ENCODE results near the gene SNAI3. TPM values are rescaled to one million over a fixed set of nuclear protein-coding genes. Genes with fewer than 3 reads are reported as not detected.

SNAI3 gene
- total RNA-seq, 4 donors from 2014 or later: 0.33 to 1.3 (median 1.3) TPM

- Histone ChIP-seq H3K4me3 (replicated peaks in 1 of 3) (no peak overlapping the region), H3K27ac (no peak overlapping the region), H3K27me3 (no peaks in the 10 kb centered on the region), H3K4me1 (peaks cover 17 to 19% of the 10 kb centered on the region in 2 donors), H3K36me3 (no peaks in the 10 kb centered on the region), H3K9me3 (no peaks in the 10 kb centered on the region)
- intact Hi-C loops (cut with DNase I): loop anchor here (10.0 kb wide), 2 partner anchors 78 to 208 kb away; partner anchors contain the start of gene ZC3H18
- 96 to 97% methylated on average over 4 to 6 of the region's 8 CpGs for WGBS, 2 donors
- DNase-seq: no peak
- TF ChIP-seq CTCF (IDR thresholded peaks at IDR 0.05): no peak
- TF ChIP-seq POLR2A (IDR thresholded peaks at IDR 0.05): no peak
Measured at GRCh38 chr16:88652762-88653063, 33.6 kb downstream of the SNAI3 start.

GRCh38 chr16:88651989-88652761, 34.1 kb downstream of the SNAI3 start:
- Histone ChIP-seq H3K27me3 (no peaks in the 10 kb centered on the region), H3K4me3 (replicated peaks in 1 of 3) (peak overlapping the region in 1 of 3 donors; percentile 70), H3K4me1 (peaks cover 17 to 19% of the 10 kb centered on the region in 2 donors), H3K27ac (peak overlapping the region; percentile 58 to 83 (median 73)), H3K9me3 (no peaks in the 10 kb centered on the region), H3K36me3 (no peaks in the 10 kb centered on the region)
- DNase-seq: no peak
- TF ChIP-seq POLR2A (IDR thresholded peaks at IDR 0.05) (no peak), CTCF (IDR thresholded peaks at IDR 0.05) (no peak)
- intact Hi-C loops (cut with DNase I): loop anchor here (10.0 kb wide), 2 partner anchors 77 to 207 kb away; partner anchors contain the start of gene ZC3H18
- WGBS, 2 donors: 77 to 98% methylated on average over 10 to 14 of the region's 29 CpGs

GRCh38 chr16:88651276-88651988, 34.9 kb downstream of the SNAI3 start:
- intact Hi-C loops (cut with DNase I): loop anchor here (10.0 kb wide), 2 partner anchors 77 to 207 kb away; partner anchors contain the start of gene ZC3H18
- H3K4me3 ChIP-seq (replicated peaks in 1 of 3): peak overlapping the region in 2 of 3 donors; percentile 42 to 70
- H3K4me1 ChIP-seq: peaks cover 17 to 19% of the 10 kb centered on the region in 2 donors
- no peaks in the 10 kb centered on the region for H3K27me3 ChIP-seq
- WGBS, 2 donors: 9 to 44% methylated on average over 8 to 12 of the region's 24 CpGs
- peak; percentile 92 to 94 for DNase-seq
- no peaks in the 10 kb centered on the region for H3K36me3 ChIP-seq
- TF ChIP-seq CTCF (IDR thresholded peaks at IDR 0.05) (no peak), POLR2A (IDR thresholded peaks at IDR 0.05) (peak in 1 of 2 donors; percentile 2)
- peak overlapping the region; percentile 58 to 83 (median 73) for H3K27ac ChIP-seq
- no peaks in the 10 kb centered on the region for H3K9me3 ChIP-seq

- intact Hi-C loops (cut with DNase I): loop anchor here (10.0 kb wide), 2 partner anchors 76 to 206 kb away; partner anchors contain the start of gene ZC3H18
- H3K9me3 ChIP-seq: no peaks in the 10 kb centered on the region
- DNase-seq: peak; percentile 86 to 90
- H3K27ac ChIP-seq: peak within 1 kb of the TSS; percentile 58 to 83 (median 73)
- H3K36me3 ChIP-seq: no peaks in the 10 kb centered on the region
- TF ChIP-seq POLR2A (IDR thresholded peaks at IDR 0.05) (peak in 1 of 2 donors; percentile 53), CTCF (IDR thresholded peaks at IDR 0.05) (no peak)
- peaks cover 17 to 19% of the 10 kb centered on the region in 2 donors for H3K4me1 ChIP-seq
- H3K4me3 ChIP-seq (replicated peaks in 1 of 3): peak within 1 kb of the TSS; percentile 66 to 70 (median 68)
- 0% methylated on average over 12 of the region's 41 CpGs; no CpG with 5 or more reads in 1 of the 2 donors for WGBS, 2 donors
- no peaks in the 10 kb centered on the region for H3K27me3 ChIP-seq
Measured at GRCh38 chr16:88650749-88651275, 35.5 kb downstream of the SNAI3 start, which contains the start of gene CYBA. TSS of gene CYBA (minus strand) at chr16:88651053. CDS start at chr16:88651013, 40 bp downstream.

Data from thyroid gland (tissue), 4 donors.